HG02973 (cell line): Measurements from ENCODE around the gene TMEM121B.
A peak's percentile ranks its signal among the peaks of the same experiment; 100 is the strongest.

Experiments
- ATAC-seq: cut with Tn5 transposase; IDR thresholded peaks from one replicate; pipeline ENCODE4 v1.9.1; 2021; ENCODE audit warnings: moderate library complexity; ENCODE audit not compliant: unreplicated experiment

TMEM121B gene

DNA sequence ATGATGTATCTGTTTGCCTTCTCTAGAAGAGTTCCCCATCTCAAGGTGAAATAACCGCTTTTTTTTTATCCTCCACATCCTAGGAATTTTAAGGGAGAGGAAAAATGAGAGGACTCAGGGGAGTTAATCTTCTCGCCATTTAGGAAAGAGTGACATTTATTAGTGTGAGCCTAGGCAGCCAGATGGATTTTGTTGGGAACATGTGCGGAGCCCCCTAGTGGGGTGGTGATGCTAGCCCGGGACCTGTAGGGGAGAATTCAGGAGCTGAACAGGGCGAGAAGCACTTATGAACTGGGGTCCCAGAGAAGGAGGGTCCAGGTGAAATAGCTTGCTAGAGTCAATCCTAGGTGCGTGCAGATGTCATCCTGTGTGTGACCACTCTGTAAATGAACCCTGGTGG, 25.6 kb downstream of the TMEM121B start:
- ATAC-seq, result no peak

DNA sequence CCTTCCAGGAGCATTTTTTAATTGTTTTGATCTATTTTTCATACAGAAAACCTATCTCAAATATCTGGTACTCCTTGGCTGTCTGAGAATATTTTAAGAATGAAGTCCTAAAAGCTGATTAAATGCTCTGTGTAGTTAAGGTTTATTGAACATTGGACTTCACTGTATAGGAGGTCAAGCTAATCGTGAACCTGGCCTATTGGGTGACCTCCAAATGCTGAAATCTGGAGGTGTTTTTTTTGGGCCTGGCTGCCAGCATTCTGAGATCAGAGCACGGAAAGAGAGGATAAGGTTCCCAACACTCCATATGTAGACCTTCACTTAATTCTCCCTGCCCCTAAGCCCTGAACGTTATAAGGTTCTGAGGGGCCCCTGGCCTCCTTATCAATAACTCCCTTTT, 28.1 kb downstream of the TMEM121B start:
- ATAC-seq, result no peak

DNA sequence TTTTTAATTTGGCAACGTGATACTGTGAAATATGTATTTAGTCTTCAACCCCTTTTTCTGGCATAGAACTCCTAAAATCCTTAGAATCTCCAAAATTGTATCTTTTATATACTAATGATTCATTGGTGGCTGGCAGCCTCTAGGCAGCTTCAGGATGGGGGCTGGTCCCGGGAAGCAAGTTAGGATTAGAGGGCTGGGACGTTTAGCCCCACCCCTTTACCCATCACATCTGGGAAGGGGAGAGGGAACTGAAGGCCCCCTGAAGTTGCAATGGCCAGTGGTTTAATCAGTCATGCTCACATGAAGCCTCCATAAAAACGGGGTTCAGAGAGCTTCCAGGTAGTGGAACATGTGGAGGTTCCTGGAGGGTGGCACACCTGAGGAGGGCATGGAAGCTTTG, 29.3 kb downstream of the TMEM121B start:
- no peak for ATAC-seq

DNA sequence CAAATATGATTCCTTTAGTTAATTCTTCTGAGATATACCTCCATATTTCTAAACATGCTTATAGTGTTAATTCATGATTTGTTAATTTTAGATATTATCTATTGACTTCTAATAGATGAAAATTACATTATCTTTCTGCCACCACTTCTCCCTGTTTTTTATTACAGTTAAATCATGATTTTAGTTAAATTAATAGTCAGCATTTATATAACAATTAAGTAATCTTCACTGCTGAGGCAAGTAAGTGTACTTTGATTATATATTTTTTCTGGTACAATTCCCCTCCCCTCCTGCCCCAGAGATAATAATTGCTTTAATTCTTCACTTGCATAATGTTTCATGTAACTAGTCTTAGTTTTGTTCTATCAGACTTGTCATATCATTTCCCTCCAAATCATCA, 30.6 kb downstream of the TMEM121B start:
- ATAC-seq, result no peak

DNA sequence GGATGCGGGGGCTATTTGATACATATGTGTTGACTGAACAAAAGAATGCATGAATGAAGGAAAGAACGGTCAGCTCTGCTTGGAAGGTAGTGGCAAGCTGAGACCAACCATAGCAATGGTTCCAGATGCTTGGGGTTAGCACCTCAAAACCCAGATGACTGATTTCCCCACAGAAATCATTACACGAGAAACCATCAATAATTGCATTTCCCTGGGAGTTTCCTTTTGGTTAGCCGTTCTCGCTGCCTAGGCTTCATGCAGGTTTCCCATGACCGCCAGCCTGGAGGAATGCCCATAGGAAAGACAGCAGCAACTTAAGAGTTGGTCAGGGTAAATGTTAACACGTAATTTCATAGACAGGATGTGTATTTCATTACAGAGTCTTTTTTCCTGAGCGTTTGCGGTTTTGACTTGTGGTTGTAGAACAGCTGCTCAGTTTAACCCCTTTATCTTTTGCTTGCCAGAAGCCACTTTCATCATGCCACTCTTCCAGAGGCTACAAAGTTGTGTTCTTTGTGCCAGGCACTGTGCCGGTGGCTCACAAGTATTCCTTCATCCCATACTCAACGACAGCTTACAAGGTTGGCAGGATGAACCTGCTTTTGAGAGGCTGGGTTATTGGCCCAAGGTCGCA, 33.5 kb downstream of the TMEM121B start:
- ATAC-seq, result no peak

DNA sequence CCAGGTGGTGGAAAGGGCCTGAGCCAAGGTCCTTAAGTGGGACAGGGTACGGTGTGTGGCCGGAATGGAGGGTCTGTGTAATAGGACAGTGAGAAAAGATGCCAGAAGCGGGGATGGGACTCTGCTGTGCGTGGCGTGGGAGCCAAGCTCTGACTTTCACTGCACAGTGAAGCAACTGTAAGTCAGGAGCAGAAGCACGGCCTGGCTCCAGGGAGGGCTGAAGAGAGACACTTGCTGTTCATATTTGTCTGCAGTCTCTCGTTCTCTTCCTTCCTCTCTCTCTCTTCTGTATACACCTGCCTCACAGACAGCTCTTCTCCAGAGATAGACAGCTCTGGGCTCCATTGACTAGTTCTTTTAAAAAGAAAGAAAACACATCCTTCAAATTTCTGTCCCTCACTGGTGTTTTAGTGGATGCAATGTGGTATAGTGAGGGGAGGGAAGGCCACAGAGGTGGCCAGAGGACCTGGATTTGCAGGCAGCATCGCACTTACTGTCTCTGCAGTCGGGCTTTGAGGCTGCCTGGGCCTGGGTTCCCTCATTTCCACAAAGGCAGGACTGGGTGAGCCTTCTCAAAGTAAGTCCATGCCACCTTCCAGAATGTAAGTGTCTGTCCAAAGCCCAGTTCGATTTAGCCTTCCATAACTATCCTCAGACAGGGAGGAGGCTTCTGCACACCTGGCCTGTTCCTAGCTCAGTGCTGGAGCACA, 34.2 kb downstream of the TMEM121B start:
- no peak for ATAC-seq

DNA sequence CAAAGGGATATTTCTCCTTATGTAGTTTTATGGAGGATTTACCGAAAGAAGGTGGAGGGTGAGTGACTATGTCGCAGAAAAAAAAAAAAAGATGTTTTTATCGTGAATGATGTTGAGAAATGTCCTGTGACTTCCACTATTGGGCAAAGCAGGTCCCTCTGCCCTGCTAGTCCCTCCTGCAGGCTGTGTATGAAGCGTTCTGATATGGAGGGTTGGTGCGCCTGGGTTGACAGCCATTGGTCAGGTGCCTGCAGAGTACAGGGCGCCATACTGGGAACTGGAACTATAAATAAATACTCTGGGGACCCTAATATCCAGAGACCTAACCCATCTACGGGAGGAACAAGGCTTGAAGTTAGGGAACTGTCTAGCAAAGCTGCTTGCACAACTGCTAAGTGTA, 34.9 kb downstream of the TMEM121B start:
- no peak for ATAC-seq

DNA sequence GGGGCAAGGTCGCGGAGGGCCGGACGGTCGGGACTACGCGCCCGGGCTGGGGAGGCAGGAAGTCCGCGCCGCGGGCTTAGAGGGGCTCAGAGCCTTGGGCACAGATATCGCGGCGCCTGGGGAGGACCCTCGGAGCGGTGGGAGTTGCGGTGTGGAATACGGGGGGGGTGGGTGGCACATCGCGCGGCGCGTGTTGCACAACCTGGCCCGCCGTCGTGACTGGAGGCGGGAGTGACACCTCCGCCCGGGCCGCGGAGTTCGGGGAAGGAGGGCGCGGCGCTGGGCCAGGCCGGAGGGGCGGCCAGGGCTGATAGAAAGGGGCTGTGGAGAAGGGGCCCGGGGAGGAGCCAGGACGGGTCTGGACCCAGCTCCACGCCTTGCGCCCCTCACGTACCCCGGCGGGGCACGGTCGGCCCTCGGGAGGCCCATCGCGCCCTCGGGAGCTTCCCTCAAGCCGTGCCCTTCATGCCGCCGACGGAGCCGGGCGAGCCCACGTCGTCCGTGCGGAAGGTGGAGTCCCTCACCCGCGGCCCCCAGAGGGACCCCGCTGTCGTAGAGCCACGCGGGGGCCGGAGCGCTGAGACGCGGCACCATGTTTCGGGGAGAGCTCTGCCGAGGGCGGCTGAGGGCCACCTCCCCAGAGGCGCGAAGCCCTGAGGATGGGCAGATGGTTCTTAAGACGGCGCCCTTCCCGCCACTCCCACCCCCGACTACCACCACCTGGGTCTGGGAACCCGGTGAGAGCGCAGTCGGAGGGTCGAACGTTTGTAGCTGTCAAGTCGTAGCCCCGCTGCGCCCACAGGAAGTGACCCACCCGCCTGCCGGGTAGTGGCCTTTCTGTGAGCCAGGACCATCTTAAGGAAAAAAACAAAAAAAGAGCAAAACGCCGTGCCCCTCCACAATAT, 35.6 kb downstream of the TMEM121B start:
- no peak for ATAC-seq

DNA sequence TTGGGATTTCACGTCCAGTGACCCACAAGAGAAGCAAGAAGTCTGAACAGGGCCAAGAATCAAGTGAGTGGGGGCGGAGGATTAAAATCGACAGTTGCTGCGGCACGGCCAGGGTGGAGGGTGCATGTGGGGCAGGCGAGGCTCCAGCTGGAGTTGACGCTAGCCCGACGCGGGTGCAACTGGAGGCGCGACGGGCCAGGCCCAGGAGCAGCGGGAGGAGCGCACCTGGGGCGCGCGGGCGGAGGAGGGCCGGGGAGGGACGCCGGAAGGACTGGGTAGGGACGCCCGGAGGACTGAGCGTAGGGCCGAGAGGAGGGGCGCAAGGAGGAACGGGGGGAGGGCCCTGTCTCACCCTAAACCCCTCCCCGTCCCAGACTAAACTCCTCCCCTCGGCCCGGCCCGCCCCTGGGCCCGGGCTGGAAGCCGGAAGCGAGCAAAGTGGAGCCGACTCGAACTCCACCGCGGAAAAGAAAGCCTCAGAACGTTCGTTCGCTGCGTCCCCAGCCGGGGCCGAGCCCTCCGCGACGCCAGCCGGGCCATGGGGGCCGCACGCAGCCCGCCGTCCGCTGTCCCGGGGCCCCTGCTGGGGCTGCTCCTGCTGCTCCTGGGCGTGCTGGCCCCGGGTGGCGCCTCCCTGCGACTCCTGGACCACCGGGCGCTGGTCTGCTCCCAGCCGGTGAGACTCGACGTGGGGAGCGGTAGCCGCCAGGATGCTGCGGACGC, 36.4 kb downstream of the TMEM121B start, which contains the start of gene IL17RA:
Gene IL17RA (plus strand): TSS at position 447 of the 723 bp plus-strand sequence. CDS start 92 bp downstream, at position 539.
- ATAC-seq, result peak; percentile 90

DNA sequence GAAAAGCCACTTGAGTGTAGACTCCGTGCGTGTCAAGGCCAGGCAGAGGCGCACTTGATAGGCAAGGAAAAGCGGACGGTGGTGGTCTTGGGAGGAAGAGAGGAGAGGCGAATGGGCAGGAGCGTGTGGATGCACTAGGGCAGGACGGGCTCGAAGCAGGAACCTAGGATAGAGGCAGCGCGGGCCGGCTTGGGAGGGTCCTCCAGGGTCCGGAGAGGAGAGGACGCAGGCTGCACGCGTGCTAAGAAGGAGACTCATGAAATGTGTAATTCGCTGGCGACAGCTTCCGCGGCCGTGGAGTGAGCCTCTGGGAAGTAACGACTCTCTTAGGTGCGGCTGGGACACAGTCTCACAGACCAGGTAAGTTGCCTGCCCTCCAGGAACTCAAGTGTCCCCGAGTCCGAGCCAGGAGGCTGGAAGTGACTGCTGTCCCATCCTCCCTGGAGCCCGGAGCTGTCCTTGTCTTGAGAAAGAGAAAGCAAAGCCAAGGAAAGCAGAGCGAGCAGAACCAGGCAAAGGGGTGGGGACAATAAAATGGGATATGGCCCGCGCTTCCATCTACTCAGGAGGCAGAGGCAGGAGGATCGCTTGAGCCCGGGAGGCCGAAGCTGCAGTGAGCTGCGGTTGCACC, 37.2 kb downstream of the TMEM121B start:
- ATAC-seq, result no peak

DNA sequence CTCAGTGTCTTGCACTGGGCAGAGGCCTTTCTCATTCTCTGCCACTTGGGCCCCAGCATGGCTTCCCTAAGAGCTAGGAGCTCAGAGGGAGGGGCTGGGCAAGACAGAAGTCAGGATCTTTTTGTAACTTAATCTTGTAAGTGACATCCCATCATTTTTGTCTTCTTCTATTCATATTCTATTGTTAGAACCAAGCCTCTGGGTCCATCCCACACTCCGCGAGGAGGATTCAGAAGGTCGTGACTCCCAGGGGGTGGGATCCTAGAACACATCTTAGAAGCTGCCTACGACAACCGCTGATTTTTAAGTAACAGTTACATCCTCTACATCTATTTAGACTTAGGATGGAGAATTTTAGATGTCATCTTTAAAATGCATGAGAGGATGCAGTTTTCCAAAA, 37.9 kb downstream of the TMEM121B start:
- ATAC-seq, result no peak

DNA sequence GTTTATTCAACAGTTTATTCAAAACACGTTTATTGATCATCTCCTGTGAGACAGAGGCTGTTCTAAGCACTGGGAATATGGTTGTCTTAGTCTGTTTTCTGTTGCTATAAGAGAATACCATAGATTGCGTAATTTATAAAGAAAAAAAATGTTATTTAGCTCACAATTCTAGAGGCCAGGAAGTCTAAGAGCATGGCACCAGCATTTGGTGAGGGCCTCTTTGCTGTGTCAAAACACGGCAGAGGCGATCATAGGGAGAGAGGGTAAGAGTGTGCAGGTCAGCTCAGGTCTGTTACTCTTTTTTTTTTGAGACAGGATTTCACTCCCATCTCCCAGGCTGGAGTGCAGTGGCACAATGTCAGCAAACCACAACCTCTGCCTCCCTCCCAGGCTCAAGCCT, 41.6 kb downstream of the TMEM121B start:
- ATAC-seq, result no peak

DNA sequence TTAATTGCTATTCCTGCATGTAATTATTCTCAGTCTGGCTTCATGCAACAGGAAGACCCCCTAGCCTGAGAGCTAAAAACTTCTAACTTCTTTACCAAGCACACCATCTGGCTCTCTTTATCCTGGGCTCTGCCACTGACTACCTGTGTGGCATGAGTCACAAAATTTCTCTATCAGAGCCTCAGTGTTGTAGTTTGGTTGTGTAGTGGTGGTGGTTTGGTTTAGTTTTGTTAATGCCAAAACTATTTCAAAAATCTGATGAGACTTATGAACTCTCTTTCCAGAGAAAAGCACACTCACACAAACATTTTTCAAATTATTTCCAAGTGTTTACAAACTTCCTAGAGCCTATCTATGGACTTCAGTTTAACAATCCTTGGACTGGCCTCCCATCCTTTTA, 43.9 kb downstream of the TMEM121B start:
- no peak for ATAC-seq

DNA sequence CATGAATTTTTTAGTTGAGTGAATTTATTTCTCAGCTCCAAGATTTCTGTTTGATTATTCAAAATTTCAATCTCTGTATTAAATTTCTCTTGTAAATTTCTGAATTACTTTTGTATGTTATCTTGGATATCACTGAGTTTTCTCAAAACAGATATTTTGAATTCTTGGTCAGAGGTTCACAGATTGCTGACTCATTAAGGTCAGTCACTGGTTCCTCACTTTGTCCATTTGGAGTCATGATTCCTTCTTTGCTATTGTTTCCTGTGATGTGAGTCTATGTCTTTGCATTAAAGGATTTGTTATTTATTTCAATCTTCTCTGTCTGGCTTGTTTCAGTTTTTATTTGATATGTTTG, 46.5 kb downstream of the TMEM121B start:
- no peak for ATAC-seq

DNA sequence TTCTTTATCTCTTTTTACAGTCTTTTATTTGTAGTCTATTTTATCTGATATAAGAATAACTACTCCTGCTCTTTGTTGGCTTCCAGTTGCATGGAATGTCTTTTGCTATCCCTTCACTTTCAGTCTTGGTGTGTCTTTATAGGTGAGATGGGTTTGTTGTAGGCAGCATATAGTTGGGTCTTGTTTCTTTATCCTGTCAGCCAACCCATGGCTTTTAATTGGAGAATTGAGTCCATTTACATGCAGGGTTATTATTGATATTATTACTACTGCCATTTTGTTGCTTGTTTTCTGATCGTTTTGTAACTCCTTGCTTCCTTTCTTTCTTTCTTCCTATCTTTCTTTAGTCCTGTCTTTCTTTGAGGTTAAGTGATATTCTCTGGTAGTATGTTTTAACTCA, 48.3 kb downstream of the TMEM121B start:
- ATAC-seq, result no peak
